HG03039 (cell line): Measurements from ENCODE around the gene COPS6.
"Not testable (repeated sequence)": the region's sequence is repeated elsewhere in the genome, so short reads cannot be mapped to it uniquely, and the experiment has no call there.

Source experiments
- ATAC-seq: cut with Tn5 transposase; IDR thresholded peaks from one replicate; pipeline ENCODE4 v1.9.1; 2021; ENCODE audit warnings: mild to moderate bottlenecking, moderate library complexity; ENCODE audit not compliant: unreplicated experiment

Gene COPS6

DNA sequence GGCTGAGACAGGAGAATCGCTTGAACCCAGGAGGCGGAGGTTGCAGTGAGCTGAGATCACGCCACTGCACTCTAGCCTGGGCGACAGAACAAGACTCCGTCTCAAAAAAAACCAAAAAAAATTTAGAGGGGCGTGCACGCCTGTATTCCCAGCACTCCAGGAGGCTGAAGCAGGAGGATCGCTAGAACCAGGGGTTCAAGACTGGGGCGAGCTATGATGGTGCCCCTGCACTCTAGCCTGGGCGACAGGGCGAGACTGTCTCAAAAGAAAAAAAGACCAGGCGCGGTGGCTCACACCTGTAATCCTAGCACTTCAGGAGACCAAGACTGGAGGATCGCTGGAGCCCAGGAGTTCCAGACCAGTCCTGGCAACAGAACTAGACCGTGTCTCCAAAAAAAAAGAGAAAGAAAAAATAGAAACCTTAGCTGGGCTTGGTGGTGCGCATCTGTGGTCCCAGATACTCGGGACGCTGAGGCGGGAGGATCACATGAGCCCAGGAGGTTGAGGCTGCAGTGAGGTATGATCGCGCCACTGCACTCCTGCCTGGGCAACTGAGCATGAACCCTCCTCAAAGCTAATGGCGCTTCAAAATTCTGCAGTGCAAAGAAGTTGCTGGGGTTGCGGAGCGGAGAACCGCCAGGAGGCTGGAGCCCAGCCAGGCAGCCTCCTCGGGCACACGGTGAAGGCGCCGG is 37.6 kb downstream of the COPS6 start:
- peak; percentile 11 for ATAC-seq

DNA sequence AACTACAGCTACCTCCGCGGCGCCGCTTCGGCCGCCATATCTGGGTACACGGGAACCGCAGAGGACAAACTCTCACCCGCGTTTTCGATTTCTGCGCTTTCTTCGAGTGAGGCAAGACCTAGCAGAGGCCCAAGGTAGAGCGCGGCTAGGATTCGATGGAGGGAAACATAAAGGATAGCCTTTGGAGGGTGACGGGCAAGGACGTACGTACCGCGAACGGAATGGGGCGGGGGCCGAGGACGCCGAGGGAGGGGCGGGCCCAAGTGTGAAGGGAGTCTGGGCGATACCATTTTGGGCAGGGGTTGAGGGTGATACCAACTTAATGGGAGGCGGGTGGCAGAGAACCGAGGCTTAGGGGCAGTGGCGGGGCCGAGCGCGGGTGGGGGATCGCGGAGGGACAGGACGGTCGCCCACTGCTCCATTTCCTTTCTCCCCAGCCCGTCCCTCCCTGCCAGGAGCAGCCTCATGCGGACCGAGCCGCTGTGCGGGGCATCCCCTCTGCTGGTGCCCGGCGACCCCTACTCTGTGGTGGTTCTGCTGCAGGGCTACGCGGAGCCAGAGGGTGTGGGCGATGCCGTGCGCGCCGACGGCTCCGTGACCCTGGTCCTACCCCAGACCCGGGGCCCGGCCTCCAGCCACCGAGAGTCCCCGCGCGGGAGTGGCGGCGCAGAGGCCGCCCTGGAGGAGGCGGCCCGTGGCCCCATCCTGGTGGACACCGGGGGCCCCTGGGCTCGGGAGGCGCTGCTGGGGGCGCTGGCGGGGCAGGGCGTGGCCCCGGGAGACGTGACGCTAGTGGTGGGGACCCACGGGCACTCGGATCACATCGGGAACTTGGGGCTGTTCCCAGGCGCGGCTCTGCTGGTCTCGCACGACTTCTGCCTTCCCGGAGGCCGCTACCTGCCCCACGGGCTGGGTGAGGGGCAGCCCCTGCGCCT is 38.4 kb downstream of the COPS6 start, which contains the start of gene MBLAC1:
TSS of gene MBLAC1 (plus strand) at position 37 of the 935 bp plus-strand sequence. CDS start at position 466, 429 bp downstream.
- ATAC-seq, result peak; percentile 62

DNA sequence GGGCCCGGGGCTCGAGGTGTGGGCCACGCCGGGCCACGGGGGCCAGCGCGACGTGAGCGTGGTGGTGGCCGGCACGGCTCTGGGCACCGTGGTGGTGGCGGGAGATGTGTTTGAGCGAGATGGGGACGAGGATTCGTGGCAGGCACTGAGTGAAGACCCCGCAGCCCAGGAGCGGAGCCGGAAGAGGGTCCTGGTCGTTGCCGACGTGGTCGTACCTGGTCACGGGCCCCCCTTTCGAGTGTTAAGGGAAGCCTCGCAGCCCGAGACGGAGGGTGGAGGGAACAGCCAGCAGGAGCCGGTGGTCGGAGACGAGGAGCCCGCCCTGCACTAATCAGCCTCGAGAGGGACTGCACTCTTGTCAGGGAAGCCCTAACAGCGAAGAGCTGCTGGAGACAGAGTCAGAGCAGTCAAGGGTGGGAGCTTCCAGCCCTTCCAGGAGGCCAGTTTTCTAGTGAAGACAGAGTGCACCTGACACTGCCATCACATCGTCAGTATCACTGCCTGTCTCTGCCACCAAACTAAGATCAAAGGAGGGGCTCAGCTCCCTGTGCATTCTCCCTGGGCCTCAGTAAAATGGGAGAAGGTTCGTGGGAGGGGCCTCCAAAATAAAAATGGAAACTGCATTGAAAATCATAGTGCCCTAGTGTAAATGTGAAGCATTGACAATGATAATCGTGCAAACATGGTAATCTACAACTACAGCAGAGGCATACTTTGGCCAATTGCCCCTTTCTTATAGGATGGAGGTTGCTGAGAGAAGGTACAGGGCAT is 39.3 kb downstream of the COPS6 start:
- no peak for ATAC-seq

DNA sequence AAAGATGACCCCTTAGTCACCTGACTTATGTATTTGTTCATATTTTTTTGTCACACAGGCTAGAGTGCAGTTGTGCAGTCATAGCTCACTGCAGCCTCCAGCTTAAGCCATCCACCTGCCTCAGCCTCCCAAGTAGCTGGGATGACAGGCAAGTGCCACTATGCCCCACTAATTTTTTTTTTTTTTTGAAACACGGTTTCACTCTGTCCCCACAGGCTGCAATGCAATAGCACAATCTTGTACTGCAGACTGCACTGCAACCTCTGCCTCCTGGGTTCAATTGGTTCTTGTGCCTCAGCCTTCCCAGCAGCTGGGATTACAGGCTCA is 39.8 kb downstream of the COPS6 start:
- no peak for ATAC-seq

DNA sequence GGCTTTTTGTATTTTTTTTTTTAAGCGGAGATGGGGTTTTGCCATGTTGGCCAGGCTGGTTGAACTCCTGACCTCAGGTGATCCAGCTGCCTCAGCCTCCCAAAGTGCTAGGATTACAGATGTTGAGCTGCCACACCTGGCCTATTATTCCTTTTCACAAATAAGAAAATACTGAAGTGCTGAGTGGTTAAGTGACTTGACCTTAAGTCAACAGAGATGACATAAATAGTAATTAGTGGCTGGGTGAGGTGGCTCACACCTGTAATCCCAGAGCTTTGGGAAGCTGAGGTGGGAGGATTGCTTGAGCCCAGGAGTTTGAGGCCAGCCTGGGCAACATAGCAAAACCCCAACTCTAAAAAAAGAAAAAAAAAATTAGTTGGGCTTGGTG is 41.4 kb downstream of the COPS6 start:
- ATAC-seq, result not testable (repeated sequence)

DNA sequence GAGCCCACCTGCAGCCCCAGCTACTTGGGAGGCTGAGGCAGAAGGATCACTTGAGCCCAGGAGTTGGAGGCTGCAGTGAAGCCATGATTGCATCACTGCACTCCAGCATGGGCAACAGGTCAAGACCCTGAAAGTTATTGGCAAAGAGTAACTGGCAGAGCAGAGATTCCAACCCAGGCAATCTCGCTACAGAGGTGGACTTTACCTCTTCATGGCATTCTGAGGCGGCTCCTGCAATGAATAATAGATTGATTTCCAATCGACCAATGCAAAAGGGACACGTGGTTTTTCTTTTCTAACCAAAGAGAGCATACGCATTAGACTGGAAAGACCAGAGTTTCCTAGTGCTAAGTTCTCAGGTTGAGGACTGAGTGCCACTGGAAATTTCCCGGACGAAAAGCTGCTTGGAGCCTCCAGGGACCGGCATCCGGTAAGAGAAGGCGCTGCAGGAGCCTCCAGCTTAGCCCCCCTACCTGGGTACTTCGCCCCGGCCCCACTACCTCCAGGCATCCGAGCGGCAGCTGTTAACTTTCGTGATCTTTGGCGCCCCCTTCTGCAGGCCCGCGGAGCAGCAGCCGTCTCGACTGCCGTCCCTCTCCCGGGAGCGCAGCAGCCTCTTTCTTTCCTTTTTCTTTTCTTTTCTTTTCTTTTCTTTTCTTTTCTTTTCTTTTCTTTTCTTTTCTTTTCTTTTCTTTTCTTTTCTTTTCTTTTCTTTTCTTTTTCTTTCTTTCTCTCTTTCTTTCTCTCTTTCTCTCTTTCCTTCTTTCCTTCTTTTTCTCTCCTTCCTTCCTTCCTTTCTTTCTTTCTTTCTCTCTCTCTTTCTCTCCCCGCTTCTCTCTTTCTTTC is 42.1 kb downstream of the COPS6 start:
- no peak for ATAC-seq

DNA sequence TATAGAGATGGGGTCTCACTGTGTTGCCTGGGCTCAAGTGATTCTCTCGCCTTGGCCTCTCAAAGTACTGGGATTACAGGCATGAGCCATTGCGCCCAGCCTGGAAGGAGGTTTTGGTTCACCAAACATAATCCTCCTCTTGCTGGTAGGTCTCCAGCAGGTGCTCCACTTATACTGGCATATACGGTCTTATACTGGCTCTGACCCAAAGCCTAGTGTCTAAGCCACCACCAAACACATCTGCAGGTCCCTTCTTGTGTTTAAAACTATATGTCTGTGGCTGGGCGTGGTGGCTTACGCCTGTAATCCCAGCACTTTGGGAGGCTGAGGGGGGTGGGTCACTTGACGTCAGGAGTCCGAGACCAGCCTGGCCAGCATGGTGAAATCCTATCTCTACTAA is 43.4 kb downstream of the COPS6 start:
- ATAC-seq, result no peak

DNA sequence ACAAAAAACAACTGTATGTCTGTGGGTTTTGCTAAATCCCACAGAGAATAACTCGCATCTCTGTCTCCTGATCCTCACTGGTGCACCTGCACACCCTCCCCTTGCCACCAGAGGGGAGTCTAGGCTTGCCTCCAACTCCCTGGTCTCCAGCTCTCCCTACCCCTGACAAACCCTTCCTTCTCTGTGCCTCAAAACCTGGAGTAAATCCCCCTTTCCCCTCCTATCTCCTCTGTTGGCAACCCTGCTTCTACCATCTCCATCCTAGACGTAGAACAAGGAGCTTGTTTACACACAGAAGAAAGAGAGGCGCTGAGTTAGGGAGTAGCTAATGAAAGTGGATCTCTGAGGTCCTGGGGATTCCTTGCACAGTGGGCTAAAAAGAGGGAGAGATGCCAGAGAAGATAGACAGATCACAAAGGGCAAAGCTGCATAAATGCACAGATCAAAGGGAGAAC is 44.0 kb downstream of the COPS6 start:
- peak; percentile 58 for ATAC-seq

DNA sequence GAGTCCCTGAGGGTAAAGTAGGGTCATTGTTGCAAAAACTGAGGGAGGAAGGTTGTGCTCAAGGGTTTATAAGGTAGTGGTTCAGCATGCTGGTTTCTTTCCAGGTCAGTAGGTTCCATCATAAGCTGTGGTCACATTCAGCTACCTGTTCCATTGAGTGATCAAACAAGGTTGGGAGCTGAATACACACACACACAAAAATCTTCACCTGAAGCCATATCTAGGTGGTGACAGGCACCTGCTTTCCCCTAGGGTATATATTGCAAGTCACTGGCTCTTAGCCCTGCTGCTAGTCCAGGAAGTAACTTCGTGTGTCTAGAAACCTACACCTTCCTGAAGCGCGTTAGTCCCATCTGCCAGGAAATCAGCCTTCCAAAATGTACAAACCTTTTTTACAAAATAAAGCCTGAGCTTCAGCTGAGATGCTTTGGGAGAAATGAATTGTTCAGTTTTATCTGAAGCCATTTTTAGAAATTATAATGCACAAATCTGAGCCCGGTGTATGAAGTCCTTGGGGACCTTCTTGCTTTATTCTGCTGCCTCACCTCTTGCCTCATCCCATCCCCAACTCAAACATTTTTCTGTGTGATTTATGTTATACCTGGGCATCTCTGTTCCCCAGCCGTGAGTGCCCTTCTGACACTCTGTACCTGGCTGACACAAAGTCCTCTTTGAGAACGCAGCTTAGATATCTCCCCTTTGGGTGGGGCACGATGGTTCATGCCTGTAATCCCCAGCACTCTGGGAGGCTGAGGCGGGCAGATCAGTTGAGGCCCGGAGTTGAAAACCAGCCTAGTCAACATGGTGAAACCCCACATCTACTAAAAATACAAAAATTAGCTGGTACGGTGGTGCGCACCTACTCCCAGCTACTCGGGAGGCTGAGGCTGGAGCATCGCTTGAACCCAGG is 49.3 kb downstream of the COPS6 start:
- ATAC-seq, result no peak

DNA sequence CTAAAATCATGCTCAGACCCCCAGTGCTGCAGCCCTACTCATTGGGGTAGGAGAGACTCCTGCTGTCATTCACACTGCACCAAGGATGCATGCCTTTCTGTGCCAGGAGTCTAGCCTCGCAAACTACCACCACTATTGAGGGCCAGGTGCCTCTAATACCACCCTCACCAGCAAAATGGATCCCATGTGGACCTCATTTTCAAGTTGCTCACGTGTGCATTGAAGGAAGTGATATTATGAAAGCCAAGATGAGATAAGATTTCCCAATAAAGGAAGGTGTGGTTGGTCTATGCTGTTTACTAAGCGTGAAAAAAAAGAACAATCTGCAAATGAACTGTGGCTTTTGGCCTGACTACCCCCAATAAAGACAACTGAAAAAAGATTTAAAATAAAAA is 52.8 kb downstream of the COPS6 start:
- ATAC-seq, result no peak
